Loucy (cell line): ENCODE results near the gene SLC6A6.

ENCODE experiments used
- H2AFZ ChIP-seq: fragments of 200-600 bp; sonication (generic); 2 replicates; pipeline ENCODE4 v1.6.0; 2016; ENCODE audit warnings: antibody characterized with exemption, mild to moderate bottlenecking, low read length, moderate library complexity
- H3F3A ChIP-seq: fragments of 200-600 bp; 2 replicates; pipeline ENCODE4 v1.6.0; 2016; ENCODE audit warnings: antibody characterized with exemption, low read depth, mild to moderate bottlenecking
- H3K27me3 ChIP-seq: fragments of 200-600 bp; sonication (generic); 2 replicates; pipeline ENCODE4 v1.6.1; 2014; ENCODE audit warnings: low read length, mild to moderate bottlenecking; ENCODE audit not compliant: insufficient read depth, poor library complexity, severe bottlenecking
- H3K36me3 ChIP-seq: fragments of 200-600 bp; sonication (generic); 2 replicates; pipeline ENCODE4 v1.6.1; 2016; ENCODE audit warnings: low read length; ENCODE audit not compliant: insufficient read depth
- H3K4me1 ChIP-seq: fragments of 200-600 bp; sonication (generic); 2 replicates; pipeline ENCODE4 v1.5.1; 2014; ENCODE audit warnings: low read length, mild to moderate bottlenecking; ENCODE audit not compliant: insufficient read depth, poor library complexity, severe bottlenecking
- H3K4me2 ChIP-seq: fragments of 200-600 bp; sonication (generic); 2 replicates; pipeline ENCODE4 v1.6.0; 2014; ENCODE audit warnings: antibody characterized with exemption, low read length, low read depth, mild to moderate bottlenecking; ENCODE audit not compliant: poor library complexity, severe bottlenecking
- H3K4me3 ChIP-seq: fragments of 200-600 bp; sonication (generic); 2 replicates; pipeline ENCODE4 v1.5.1; 2014; ENCODE audit warnings: low read length, mild to moderate bottlenecking, mixed read lengths; ENCODE audit not compliant: poor library complexity, severe bottlenecking
- H3K79me2 ChIP-seq: fragments of 200-600 bp; sonication (generic); 2 replicates; pipeline ENCODE4 v1.6.1; 2014; ENCODE audit warnings: low read length; ENCODE audit not compliant: insufficient read depth
- H3K9ac ChIP-seq: fragments of 200-600 bp; sonication (generic); 2 replicates; pipeline ENCODE4 v1.6.0; 2014; ENCODE audit warnings: mild to moderate bottlenecking, low read depth, low read length, moderate library complexity; ENCODE audit not compliant: poor library complexity, severe bottlenecking
- H3K9me2 ChIP-seq: fragments of 200-600 bp; sonication (generic); replicated peaks from 2 replicates; pipeline ENCODE4 v1.6.1; 2016; ENCODE audit warnings: low read depth, low read length, mixed read lengths
- H3K9me3 ChIP-seq: fragments of 200-600 bp; sonication (generic); 2 replicates; pipeline ENCODE4 v1.6.1; 2014; ENCODE audit warnings: mild to moderate bottlenecking, antibody characterized with exemption, low read length, low read depth; ENCODE audit not compliant: insufficient read depth
- H4K20me1 ChIP-seq: fragments of 200-600 bp; sonication (generic); 2 replicates; pipeline ENCODE4 v1.6.0; 2014; ENCODE audit warnings: antibody characterized with exemption, low read length, mild to moderate bottlenecking; ENCODE audit not compliant: insufficient read depth, poor library complexity, severe bottlenecking
- EZH2phosphoT487 ChIP-seq: fragments of 200-600 bp; IDR thresholded peaks from 2 replicates; pipeline ENCODE4 v1.6.1; 2018; ENCODE audit warnings: antibody characterized with exemption, mild to moderate bottlenecking, moderate library complexity, borderline replicate concordance
- TF ChIP-seq, protein P1 (sequence below): fragments of 200-600 bp; sonication (generic); conservative IDR thresholded peaks from 2 replicates; pipeline ENCODE4 v1.5.1; 2014; ENCODE audit warnings: mild to moderate bottlenecking, antibody characterized with exemption, low read length

The SLC6A6 gene

DNA sequence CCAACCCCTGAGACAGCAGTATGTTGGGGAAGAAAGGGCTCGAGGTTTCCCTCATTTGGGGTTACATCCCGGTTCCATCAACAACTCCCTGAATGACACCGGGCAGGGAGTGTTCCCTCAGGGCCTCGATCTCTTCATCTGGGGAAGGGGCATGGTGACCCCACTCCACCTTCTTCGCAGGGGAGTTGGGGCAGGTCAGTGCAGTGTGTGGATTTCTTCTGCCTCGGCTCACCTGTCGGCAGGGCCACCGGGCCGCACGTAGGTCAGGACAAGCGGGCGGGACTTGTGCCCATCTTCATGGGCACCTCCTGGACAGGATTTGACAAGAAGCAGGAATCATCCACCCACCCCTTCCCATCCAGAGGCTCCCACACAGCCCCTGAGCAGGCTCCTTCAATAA, 120.4 kb downstream of the SLC6A6 start:
- H3K9me2 ChIP-seq = no peaks in the 10 kb centered on the region
- H4K20me1 ChIP-seq = no peaks in the 10 kb centered on the region
- H3K4me1 ChIP-seq = no peaks in the 10 kb centered on the region
- H3K4me2 ChIP-seq = no peak overlapping the region
- no peak overlapping the region for H2AFZ ChIP-seq
- H3K27me3 ChIP-seq = no peaks in the 10 kb centered on the region
- TF ChIP-seq EZH2phosphoT487 = no peak
- TF ChIP-seq, protein P1, sequence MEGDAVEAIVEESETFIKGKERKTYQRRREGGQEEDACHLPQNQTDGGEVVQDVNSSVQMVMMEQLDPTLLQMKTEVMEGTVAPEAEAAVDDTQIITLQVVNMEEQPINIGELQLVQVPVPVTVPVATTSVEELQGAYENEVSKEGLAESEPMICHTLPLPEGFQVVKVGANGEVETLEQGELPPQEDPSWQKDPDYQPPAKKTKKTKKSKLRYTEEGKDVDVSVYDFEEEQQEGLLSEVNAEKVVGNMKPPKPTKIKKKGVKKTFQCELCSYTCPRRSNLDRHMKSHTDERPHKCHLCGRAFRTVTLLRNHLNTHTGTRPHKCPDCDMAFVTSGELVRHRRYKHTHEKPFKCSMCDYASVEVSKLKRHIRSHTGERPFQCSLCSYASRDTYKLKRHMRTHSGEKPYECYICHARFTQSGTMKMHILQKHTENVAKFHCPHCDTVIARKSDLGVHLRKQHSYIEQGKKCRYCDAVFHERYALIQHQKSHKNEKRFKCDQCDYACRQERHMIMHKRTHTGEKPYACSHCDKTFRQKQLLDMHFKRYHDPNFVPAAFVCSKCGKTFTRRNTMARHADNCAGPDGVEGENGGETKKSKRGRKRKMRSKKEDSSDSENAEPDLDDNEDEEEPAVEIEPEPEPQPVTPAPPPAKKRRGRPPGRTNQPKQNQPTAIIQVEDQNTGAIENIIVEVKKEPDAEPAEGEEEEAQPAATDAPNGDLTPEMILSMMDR = no peak
- no peaks in the 10 kb centered on the region for H3K36me3 ChIP-seq
- H3K79me2 ChIP-seq = no peaks in the 10 kb centered on the region
- no peak overlapping the region for H3K9ac ChIP-seq
- no peaks in the 10 kb centered on the region for H3F3A ChIP-seq
- H3K9me3 ChIP-seq = no peaks in the 10 kb centered on the region
- no peak overlapping the region for H3K4me3 ChIP-seq

DNA sequence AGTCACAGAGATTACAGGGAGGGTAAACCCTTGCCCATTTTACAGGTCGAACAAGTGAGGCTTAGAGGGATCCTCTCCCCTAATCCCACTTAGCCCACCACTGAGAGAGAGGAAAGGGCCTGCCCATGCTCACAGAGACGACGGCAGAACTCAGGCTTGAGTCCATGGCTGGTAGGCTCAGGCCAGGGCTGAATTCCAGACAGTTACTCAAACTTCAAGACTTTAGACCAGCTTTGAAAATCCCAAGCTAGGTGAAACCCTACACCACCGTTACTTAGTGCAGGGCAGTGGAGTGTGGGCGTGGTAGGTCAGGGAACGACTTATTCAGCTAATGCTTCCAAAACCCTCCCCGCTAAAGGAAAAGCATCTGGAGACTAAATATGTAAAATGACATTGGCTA, 121.4 kb downstream of the SLC6A6 start:
- no peaks in the 10 kb centered on the region for H3K9me3 ChIP-seq
- no peaks in the 10 kb centered on the region for H3K27me3 ChIP-seq
- H3K4me1 ChIP-seq = no peaks in the 10 kb centered on the region
- H2AFZ ChIP-seq = no peak overlapping the region
- no peak overlapping the region for H3K9ac ChIP-seq
- no peaks in the 10 kb centered on the region for H3F3A ChIP-seq
- H3K4me2 ChIP-seq = no peak overlapping the region
- no peaks in the 10 kb centered on the region for H4K20me1 ChIP-seq
- no peak overlapping the region for H3K4me3 ChIP-seq
- no peaks in the 10 kb centered on the region for H3K79me2 ChIP-seq
- H3K9me2 ChIP-seq = no peaks in the 10 kb centered on the region
- no peaks in the 10 kb centered on the region for H3K36me3 ChIP-seq
- TF ChIP-seq EZH2phosphoT487 = no peak
- TF ChIP-seq, protein P1 = no peak

DNA sequence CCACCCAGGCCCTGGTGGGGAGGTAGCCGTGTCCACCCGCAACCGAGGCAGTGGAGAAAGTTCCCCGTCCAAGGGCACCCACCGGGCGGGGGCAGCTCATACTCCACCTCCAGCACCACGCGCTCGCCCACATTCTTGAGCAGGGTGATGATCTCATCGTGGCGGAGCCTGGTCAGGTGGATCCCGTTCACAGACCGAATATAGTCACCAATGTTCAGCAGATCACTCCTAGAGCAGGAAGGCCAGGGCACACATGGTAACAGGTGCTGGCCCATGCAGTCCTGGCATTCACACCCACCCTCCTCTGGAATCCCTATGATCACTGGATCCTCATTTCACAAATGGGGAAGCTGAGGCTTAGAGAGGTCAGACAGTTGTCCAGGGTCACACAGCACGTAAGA, 121.9 kb downstream of the SLC6A6 start:
- H4K20me1 ChIP-seq = no peaks in the 10 kb centered on the region
- no peak overlapping the region for H3K4me3 ChIP-seq
- no peak overlapping the region for H3K9ac ChIP-seq
- no peaks in the 10 kb centered on the region for H3K27me3 ChIP-seq
- no peaks in the 10 kb centered on the region for H3K9me3 ChIP-seq
- no peaks in the 10 kb centered on the region for H3K4me1 ChIP-seq
- H3K4me2 ChIP-seq = no peak overlapping the region
- H3F3A ChIP-seq = no peaks in the 10 kb centered on the region
- no peak for TF ChIP-seq EZH2phosphoT487
- TF ChIP-seq, protein P1 = no peak
- H3K79me2 ChIP-seq = no peaks in the 10 kb centered on the region
- H2AFZ ChIP-seq = no peak overlapping the region
- H3K9me2 ChIP-seq = no peaks in the 10 kb centered on the region
- no peaks in the 10 kb centered on the region for H3K36me3 ChIP-seq
